GM19023 (cell line): ENCODE measurements around the gene PDGFA.

Source experiments
- ATAC-seq: cut with Tn5 transposase; IDR thresholded peaks from one replicate; pipeline ENCODE4 v1.9.1; 2021; ENCODE audit warnings: mild to moderate bottlenecking, moderate library complexity; ENCODE audit not compliant: unreplicated experiment

PDGFA gene

GRCh38 chr7:475425-475728 is 44.3 kb downstream of the PDGFA start:
- ATAC-seq: no peak

GRCh38 chr7:474605-475424 is 44.8 kb downstream of the PDGFA start:
- no peak for ATAC-seq

- no peak for ATAC-seq
These were observed 45.6 kb downstream of the PDGFA start for GRCh38 chr7:473870-474604.

GRCh38 chr7:473211-473734 is 46.4 kb downstream of the PDGFA start:
- no peak for ATAC-seq

- ATAC-seq: no peak
These were observed 47.0 kb downstream of the PDGFA start for GRCh38 chr7:472640-472957.

- ATAC-seq: no peak
These were observed 47.6 kb downstream of the PDGFA start for GRCh38 chr7:471866-472639.

- no peak for ATAC-seq
These were observed 48.3 kb downstream of the PDGFA start for GRCh38 chr7:471191-471865.

GRCh38 chr7:469563-469961 is 50.1 kb downstream of the PDGFA start:
- no peak for ATAC-seq

- ATAC-seq: no peak
These were observed 50.7 kb downstream of the PDGFA start for GRCh38 chr7:468681-469562.

GRCh38 chr7:467856-468545 is 51.6 kb downstream of the PDGFA start:
- ATAC-seq: no peak

GRCh38 chr7:467393-467828 is 52.2 kb downstream of the PDGFA start:
- ATAC-seq: no peak

- ATAC-seq: no peak
These were observed 53.0 kb downstream of the PDGFA start for GRCh38 chr7:466465-467191.

- no peak for ATAC-seq
These were observed 53.8 kb downstream of the PDGFA start for GRCh38 chr7:465710-466400.

GRCh38 chr7:464454-465401 is 54.9 kb downstream of the PDGFA start:
- no peak for ATAC-seq

GRCh38 chr7:463817-464453 is 55.7 kb downstream of the PDGFA start:
- ATAC-seq: no peak

- ATAC-seq: no peak
These were observed 56.3 kb downstream of the PDGFA start for GRCh38 chr7:463362-463781.
